GM21717 (cell line): ENCODE measurements around the gene HDAC1.
"Not testable (repeated sequence)": the region's sequence is repeated elsewhere in the genome, so short reads cannot be mapped to it uniquely, and the experiment has no call there.

Source experiments
- ATAC-seq: cut with Tn5 transposase; IDR thresholded peaks from one replicate; pipeline ENCODE4 v1.9.1; 2021; ENCODE audit warnings: mild to moderate bottlenecking, moderate library complexity; ENCODE audit not compliant: unreplicated experiment

HDAC1 gene

DNA sequence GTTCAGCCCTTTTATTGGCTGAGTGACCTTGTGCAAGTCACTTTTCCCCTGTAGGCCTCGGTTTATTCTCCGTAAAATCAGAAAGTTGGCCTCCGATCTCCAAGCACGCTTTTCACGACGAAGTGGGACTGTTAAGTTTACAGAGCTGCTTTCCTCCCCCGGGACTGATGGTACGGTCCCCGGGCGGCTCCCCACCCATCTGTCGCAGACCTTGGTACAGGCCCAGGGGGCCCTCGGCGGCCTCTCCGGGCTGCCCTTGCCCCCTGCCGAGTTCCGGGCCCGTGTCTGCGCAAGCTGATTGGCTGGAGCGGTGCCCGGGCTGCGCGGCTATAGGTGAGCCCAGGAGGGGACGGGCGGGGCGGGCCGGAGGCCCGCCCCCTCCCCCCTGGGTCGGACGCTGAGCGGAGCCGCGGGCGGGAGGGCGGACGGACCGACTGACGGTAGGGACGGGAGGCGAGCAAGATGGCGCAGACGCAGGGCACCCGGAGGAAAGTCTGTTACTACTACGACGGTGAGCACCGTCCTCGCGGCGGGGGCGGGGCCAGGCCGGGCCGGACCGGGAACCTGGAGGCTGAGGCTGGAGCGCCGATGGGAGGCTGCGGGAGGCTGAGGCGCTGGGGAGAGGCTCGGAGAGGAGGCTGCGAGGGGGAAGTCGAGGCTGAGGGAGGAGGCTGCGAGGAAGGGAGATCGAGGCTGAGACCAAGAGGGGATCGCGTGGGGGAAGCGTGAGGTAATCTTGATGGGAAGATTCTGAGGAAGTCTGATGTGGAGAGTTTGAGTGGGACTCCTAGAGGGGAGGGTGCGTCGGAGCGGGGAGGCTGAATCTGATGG lies at the start of gene HDAC1:
HDAC1 (plus strand) TSS at position 376 of the 831 bp plus-strand sequence; CDS start at position 463, 87 bp downstream.
- ATAC-seq, result peak; percentile 95

DNA sequence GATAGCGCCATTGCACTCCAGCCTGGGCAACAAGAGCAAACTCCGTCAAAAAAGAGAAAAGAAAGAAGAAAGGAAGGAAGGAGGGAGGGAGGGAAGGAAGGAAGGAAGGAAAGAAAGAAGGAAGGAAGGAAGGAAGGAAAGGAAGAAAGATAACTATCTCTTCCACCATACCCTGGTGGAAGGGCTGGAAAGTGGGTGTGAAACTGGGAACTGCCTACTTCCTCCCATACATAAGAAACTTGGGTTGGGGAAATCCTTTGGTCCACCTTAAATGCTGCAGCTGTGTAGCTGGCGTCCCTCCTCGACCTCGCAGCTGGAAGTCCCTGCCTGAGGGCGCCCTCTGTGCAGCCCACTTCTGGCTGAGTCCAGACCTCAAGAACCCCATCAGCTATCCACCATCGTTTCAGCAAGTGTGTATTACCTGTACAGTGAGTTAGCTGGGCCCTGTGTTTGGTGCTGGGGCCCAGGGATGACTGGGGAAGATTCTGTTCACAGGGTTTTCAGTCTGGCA lies 49.5 kb upstream of the HDAC1 start:
- ATAC-seq, result no peak

DNA sequence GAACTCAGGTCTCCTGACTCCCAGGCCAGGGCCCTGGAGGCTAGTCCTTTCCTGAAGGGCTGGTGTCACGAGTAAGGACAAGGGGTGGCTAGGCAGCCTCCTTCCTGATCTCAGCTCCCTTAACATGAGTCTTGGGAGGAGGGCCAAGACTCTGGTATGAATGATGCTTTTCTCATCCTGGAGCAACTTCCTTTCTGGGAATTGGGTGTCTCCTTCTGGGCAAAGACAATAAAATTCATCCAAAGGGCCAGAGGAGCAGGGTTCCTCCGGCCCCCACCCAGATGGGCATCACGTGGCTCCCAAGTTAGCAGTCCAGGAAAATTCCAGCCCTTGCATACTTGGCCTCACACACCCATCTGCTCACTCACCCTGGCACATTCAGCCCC lies 45.0 kb upstream of the HDAC1 start, which contains the start of gene FAM167B:
FAM167B (plus strand) TSS at position 335 of the 386 bp plus-strand sequence. CDS start 200 bp downstream, outside the sequence.
- no peak for ATAC-seq

DNA sequence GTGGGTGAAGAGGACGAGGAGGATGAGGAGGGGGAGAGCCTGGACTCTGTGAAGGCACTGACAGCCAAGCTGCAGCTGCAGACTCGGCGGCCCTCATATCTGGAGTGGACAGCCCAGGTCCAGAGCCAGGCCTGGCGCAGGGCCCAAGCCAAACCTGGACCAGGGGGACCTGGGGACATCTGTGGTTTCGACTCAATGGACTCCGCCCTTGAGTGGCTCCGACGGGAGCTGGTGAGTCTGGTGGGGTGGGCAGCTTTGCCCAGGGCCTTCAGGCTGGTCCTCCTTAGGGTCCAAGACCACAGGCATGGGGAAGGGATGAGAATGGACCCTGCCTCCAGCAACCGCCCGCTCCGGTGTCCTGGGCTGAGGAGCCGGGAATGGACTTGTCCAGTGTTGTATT lies 44.4 kb upstream of the HDAC1 start:
- ATAC-seq, result no peak

DNA sequence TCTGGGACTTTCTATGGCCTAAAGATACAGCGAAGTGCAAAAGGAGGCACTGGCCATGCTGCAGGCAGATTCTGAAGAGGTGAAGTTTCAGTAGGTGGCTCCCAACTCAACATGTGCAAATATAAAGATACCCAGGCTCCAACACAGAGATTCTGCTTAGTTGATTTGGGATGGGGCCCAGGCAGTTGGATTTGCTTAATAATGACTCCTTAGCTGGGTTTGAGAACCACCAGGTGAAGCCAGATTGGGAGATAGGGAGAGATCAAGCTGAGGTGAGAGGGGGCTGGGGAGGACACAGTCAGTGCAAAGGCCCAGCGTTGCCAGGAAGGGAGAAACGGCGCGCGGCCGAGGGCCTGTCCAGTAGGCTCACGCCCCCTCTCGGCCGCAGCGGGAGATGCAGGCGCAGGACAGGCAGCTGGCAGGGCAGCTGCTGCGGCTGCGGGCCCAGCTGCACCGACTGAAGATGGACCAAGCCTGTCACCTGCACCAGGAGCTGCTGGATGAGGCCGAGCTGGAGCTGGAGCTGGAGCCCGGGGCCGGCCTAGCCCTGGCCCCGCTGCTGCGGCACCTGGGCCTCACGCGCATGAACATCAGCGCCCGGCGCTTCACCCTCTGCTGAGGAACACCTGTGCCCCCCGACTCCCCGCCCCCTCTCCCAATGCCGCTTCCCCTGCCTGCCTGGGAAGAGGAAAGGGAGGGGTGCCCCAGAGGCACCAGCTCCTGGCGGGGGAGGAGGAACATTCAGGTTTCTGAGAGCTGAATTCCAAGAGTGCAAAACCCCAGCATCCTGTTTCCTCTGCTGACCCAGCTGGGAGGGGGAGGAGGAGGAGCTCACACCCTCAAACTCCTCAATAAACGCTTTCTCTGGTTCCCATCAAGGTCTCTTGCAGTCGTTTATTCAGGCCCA lies 43.6 kb upstream of the HDAC1 start:
- ATAC-seq, result no peak

DNA sequence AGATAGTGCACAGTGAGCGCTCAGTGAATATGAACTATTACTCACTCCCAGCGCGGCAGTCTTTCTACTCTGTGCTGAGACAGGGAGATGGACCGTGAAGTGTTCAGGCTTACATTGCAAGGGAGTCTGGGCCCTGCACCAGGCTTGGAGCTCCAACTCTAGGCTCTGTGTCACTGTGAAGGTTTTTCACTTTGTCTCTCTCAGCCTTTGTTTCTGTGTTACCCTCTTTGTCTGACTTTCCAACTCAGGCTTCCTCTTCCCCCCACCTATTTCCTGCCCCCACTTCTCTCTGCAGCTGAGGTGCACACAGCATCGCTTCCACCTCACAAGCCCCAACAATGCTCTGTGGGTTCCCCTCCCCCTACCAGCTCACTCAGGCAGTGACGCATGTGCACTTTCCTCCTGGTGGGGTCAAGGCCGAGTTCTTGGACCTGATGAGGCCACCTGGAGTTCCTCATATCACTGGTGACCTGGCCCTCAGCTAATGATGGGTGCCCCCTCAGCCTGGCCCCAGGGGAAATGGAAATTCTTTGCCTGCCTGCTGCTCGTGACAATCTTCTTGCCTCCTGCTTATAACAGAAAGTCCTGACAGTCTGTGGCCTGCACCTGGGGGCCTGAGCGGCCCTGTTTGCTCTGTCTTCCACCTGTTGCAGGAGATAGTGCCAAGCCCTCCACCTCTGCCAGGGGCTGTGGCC lies 41.9 kb upstream of the HDAC1 start:
- peak; percentile 48 for ATAC-seq

DNA sequence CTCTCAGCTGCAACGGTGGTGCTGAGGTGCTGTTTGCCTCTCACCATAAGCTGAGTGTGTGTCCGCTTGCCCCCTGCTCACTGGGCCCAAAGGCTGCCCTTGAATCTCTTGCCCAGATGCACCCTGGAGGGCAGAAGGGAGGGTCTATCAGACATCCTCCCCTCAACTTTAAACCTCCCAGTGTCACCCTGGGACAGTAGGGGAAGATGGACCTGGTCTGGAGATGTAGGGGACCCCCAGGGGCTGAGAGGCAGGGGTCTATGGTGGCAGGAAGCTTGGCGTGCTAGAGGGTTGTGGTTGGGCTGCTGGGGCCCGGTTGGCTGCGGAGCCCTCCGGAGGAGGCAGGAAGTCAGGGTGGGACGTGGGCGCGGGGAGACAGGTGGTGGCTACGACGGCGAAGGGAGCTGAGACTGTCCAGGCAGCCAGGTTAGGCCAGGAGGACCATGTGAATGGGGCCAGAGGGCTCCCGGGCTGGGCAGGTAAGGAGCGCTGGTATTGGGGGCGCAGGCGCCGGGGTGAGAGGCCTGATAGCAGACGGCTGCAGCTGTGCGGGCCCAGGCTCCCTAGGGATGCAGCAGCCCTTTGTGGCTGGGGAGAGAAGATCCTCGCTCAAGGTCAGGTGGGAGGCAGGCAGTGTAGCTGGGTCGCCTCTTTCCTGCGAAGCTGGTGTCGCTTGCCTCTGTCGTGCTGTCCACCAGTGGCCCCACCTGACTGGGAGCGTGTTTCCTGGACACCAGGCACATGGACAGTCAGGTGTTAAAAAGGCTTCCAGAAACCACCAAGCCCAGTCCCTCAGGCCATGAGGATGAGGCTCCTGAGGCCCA lies 40.8 kb upstream of the HDAC1 start, which contains the start of gene LCK:
LCK (plus strand) TSS at position 373 of the 824 bp plus-strand sequence. CDS start 23,065 bp downstream, outside the sequence.
- ATAC-seq, result no peak

DNA sequence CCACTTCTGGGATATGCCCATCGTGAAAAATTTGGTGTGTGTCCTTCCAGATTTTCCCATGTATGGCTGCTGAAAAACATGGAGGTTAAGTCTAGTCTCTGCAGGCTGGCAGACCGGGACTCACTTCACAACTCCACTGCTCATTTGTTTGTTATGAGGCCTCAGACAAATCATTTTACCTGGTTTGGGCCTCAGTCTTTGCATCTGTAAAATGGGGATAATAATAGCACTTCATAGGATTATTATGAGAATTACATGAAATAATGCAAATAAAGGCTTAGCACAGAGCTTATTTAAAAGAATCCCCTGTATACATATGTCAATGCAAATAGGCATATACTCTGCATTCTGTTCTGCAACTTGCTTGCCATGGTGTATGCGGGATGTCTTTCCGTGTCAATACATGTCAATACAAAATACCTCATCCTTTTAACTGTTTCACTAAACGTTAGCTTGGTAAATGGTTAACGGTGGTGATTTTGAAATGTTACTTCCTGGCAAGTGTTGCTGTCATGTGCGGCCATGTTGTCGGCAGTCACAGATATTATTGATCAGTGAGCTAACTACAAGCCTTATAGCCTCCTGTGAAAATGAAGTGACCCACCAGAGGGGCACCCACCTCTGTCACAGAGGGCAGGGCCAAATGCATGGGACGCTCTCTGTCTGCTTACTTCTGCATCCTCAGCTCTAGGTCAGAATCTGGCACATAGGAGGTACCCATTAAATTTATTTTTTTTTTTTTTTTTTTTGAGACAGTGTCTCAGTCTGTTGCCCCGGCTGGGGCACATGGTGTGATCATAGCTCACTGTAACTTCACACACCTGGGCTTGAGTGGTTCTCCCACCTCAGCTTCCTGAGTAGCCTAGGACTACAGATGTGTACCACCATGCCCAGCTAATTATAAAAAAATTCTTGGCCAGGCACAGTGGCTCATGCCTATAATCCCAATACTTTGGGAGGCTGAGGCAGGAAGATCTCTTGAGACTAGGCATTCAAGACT lies 36.5 kb upstream of the HDAC1 start:
- ATAC-seq, result no peak

DNA sequence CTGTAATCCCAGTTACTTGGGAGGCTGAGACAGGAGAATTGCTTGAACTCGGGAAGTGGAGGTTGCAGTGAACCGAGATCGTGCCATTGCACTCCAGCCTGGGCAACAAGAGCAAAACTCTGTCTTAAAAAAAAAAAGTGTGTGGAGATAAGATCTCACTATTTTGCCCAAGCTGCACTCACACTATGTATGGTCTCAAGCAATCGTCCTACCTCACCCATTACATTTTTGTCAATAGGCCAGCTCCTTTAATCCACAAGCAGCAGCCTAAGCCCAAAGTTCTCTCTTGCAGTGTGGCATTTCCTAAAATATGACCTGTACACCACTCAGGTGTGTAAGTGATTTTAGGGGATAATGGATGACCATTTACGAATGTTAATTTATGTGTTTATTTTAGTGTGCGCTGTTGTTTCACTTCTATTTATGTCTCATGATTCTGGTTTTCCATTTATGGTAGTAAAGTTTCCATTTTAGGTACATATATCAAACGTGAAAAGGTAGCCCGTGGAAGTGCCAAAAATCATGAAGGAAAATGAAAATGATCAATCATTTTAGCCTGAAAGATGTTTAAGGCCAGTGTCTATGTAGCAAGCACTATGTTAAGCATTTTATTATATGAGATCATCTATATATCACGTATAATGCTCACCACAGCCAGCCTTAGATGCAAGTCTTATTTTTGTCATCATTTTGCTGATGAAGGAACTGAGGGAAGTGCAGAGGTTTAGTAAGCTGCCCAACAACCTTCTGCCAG lies 35.2 kb upstream of the HDAC1 start:
- ATAC-seq, result no peak

DNA sequence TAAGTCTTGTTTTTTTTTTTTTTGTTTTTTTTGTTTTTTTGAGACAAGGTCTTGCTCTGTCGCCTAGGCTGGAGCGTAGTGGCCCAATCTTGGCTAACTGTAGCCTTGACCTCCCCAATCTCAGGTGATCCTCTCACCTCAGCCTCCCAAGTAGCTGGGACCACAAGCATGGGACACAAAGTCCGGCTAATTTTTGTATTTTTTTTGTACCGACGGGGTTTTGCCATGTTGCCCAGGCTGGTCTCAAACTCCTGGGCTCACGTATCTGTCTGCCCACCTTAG lies 34.7 kb upstream of the HDAC1 start:
- no peak for ATAC-seq

DNA sequence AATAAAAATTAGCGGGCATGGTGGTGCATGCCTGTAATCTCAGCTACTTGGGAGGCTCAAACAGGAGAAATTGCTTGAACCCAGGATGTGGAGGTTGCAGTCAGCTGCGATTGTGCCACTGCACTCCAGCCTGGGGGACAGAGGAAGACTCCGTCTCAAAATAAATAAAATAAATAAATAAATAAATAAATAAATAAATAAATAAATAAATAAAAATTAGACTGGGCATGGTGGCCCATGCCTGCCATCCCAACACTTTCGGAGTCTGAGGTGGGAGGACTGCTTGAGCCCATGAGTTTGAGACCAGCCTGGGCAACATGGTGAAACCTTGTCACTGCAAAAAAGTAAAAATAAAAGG lies 28.7 kb upstream of the HDAC1 start:
- ATAC-seq, result not testable (repeated sequence)

DNA sequence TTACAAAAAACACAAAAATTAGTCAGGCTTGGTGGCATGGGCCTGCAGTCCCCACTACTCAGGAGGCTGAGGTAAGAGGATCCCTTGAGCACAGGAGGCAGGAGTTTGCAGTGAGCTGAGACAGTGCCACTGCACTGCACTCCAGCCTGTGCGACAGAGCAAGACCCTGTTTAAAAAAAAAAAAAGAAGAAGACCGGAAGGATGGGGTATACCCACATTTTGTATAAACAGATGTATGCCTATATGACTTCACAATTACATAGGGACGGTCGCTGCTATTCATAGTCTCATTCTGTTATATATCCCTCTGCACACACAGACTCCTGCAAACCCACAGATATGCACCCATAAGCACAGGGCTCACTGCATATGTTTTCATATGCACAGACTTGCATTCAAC lies 28.1 kb upstream of the HDAC1 start:
- no peak for ATAC-seq

DNA sequence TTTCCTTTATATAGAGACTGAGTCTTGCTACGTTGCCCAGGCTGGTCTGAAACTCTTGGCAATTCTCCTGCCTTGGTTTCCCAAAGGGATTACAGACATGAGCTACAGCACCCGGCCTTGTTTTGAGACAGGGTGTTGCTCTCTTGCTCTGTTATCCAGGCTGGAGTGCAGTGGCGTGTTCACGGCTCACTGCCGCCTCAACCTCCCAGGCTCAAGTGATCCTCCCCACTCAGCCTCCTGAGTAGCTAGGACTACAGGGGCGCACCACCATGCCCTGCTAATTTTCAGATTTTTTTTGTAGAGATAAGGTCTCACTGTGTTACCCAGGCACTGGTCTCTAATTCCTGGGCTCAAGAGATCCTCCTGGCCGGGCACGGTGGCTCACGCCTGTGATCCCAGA lies 26.0 kb upstream of the HDAC1 start:
- no peak for ATAC-seq

DNA sequence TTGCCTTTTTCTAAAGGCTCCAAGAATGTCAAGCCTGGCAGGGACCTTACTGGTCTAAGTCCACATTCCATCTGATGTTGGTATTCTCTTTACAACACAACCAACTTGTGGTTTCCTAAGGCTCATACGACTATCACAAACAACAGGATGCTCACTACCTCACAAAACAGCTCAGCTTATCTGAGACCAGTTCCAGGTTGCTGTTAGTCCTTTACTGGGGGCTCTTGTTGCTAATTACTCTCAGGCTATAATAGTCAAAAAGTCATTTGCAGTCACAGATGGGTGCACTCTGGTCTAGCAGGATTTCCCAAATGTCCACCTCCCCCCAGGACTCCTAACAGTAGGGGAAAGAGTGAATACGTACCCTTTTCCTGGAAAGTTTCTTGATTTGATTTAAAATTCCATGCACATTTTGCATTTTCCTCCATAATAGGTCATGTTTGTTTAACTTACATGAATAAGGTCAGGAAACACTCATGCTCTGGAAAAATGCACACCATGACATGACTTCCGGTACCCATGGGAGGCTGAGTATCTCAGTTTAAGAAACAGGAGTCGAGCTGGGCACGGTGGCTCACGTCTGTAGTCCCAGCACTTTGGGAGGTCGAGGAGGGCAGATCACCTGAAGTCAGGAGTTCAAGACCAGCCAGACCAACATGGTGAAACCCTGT lies 24.8 kb upstream of the HDAC1 start:
- no peak for ATAC-seq

DNA sequence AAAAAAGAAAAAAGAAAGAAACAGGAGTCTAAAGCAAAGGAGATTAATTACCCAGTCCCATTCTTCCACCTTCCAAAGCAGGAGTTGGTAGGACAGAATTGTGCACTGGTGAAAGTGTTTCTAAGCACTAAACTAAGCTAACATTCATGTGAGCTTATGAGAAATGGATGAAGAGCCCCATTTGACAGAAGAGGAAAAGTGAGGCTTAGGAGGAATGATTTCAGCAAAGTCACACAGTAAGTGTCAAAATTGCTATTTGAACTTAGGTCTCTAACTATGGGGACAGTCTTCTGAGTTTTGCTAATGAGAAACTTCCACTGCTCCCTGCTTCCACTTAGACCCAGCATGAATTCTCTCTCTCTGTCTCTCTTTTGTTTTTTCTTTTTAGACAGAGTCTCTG lies 22.1 kb upstream of the HDAC1 start:
- ATAC-seq, result no peak

DNA sequence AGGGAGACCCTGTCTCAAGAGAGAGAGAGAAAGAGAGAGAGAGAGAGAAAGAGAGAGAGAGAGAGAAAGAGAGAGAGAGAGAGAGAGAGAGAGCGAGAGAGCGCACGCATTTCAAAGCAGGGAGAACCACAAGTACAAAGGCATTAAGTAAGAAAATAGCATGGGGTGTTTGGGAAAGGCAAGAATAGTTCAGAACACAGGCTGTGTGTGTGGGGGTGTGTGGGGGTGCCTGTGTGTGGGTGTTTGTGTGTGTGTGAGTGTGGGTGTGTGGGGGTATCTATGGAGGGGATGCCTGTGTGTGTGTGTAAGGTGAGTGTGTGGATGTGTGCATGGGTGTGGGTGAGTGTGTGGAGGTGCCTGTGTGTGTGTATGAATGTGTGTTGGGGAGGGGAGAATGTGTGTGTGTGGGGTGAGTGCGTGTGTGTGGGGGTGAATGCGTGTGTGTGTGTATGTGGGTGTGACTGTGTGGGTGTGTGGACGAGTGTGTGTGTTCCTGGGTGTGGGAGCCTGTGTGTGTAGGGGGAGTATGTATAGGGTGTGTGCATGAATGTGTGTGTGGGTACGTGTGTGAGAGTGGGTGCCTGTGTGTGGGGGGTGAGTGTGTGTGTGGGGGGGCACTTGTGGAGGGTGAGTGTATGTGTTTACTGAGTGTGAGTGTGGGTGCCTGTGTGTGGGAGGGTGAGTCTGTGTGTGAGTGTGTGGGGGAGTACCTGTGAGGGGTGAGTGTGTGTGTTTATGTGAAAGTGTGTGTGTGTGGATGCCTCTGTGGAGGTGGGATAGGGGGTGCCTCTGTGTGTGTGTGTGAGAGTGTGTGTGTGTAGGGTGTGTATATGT lies 19.1 kb upstream of the HDAC1 start:
- ATAC-seq, result no peak
